HCT116 (cell line): ENCODE measurements around the gene DBF4. TPM values are rescaled to one million over a fixed set of nuclear protein-coding genes. Genes with fewer than 3 reads are reported as not detected.

Experiments used
- ATAC-seq: fragments of 200-7000 bp; cut with Tn5 transposase; 2 replicates; pipeline ENCODE4 v1.9.1; 2020; ENCODE audit warnings: mild to moderate bottlenecking, moderate library complexity
- BruUV-seq: library from RNA; stranded (reverse); fragments of 400-500 nt; replicated peaks from 2 replicates; lab custom pipeline; 2021; lab: Mats Ljungman, UMichigan
- CTCF ChIA-PET: fragments of 300-600 bp; sonication (Branson Sonifier 250); formaldehyde crosslinking; loops from one replicate; lab custom pipeline; 2021; ENCODE audit warnings: antibody characterized with exemption; lab: Charles Lee
- POLR2A ChIA-PET: fragments of 300-600, 350-600 bp; sonication (Branson Sonifier 250); formaldehyde crosslinking; loops from one replicate; lab custom pipeline; 2021; ENCODE audit warnings: antibody characterized with exemption; lab: Charles Lee
- RAD21 ChIA-PET, 2 experiments: fragments of 300-600 bp; sonication (Branson Sonifier 250); formaldehyde crosslinking; loops; one replicate each; lab custom pipeline; 2023; ENCODE audit warnings: low total read pairs in 2 of 2; ENCODE audit not compliant: uncharacterized antibody in 2 of 2, unreplicated experiment in 2 of 2, low non-redundant PET in 1 of 2; lab: Charles Lee
- DNase-seq: peaks from one replicate; pipeline ENCODE4 v3.0.0-alpha.2; 2010; ENCODE audit warnings: low read depth, low spot score
- H2AFZ ChIP-seq: fragments of 200-600 bp; shearing (Covaris generic), sonication (generic); 2 replicates; pipeline ENCODE4 v1.6.1; 2017; ENCODE audit warnings: low read depth, mixed run types, mixed read lengths, antibody characterized with exemption, low read length; ENCODE audit not compliant: poor library complexity, severe bottlenecking
- H3K27ac ChIP-seq: 2 replicates; pipeline ENCODE4 v1.5.1; 2012; ENCODE audit warnings: low read depth, low read length
- H3K27me3 ChIP-seq: fragments of 200-600 bp; sonication (generic); 2 replicates; pipeline ENCODE4 v1.6.1; 2016; ENCODE audit warnings: mixed run types, low read length, mixed read lengths; ENCODE audit not compliant: insufficient read depth
- H3K36me3 ChIP-seq, 2 experiments: fragments of 200-500 bp in 1 of 2; fragments of 200-600 bp in 1 of 2; sonication (Bioruptor generic) in 1 of 2; sonication (generic) in 1 of 2; 2 replicates each; pipeline versions ENCODE4 v1.5.1 to v1.6.1; 2014 to 2016; ENCODE audit warnings: low read length in 2 of 2, inconsistent platforms in 1 of 2, mixed read lengths in 1 of 2, mixed run types in 1 of 2; ENCODE audit not compliant: insufficient read depth in 2 of 2, control insufficient read depth in 1 of 2
- H3K4me1 ChIP-seq, 2 experiments: fragments of 200-600 bp in 1 of 2; sonication (generic) in 1 of 2; 2 replicates each; pipeline versions ENCODE4 v1.5.1 to v1.6.1; 2012 to 2017; ENCODE audit warnings: low read length in 2 of 2, inconsistent platforms in 1 of 2, mild to moderate bottlenecking in 1 of 2, mixed read lengths in 1 of 2, mixed run types in 1 of 2, moderate library complexity in 1 of 2; ENCODE audit not compliant: insufficient read depth in 2 of 2, control insufficient read depth in 1 of 2
- H3K4me2 ChIP-seq: fragments of 200-600 bp; sonication (generic); 2 replicates; pipeline ENCODE4 v1.6.1; 2017; ENCODE audit warnings: mixed run types, low read length, mixed read lengths
- H3K4me3 ChIP-seq, 2 experiments: fragments of 200-600 bp in 1 of 2; sonication (generic) in 1 of 2; replicated peaks in 1 of 2; 2 replicates each; pipeline ENCODE4 v1.5.1; 2011 to 2016; ENCODE audit warnings: low read length in 2 of 2, control low read depth in 1 of 2, low read depth in 1 of 2, mild to moderate bottlenecking in 1 of 2, mixed read lengths in 1 of 2, mixed run types in 1 of 2
- H3K79me2 ChIP-seq: fragments of 200-600 bp; sonication (generic); 2 replicates; pipeline ENCODE4 v1.6.1; 2017; ENCODE audit warnings: mild to moderate bottlenecking, mixed run types, low read length, moderate library complexity, mixed read lengths; ENCODE audit not compliant: insufficient read depth
- H3K9ac ChIP-seq: fragments of 200-600 bp; sonication (generic); 2 replicates; pipeline ENCODE4 v1.6.1; 2016; ENCODE audit warnings: low read length, mixed read lengths
- H3K9me2 ChIP-seq: fragments of 200-600 bp; sonication (generic), shearing (Covaris generic); 2 replicates; pipeline ENCODE4 v1.6.1; 2017; ENCODE audit warnings: mixed run types, mild to moderate bottlenecking, moderate library complexity; ENCODE audit not compliant: insufficient read depth
- H3K9me3 ChIP-seq, 2 experiments: fragments of 200-500 bp in 1 of 2; fragments of 200-600 bp in 1 of 2; sonication (Bioruptor generic) in 1 of 2; sonication (generic) in 1 of 2; 2 replicates each; pipeline ENCODE4 v1.6.1; 2014 to 2017; ENCODE audit warnings: low read length in 2 of 2, mixed read lengths in 2 of 2, inconsistent platforms in 1 of 2, low read depth in 1 of 2, mild to moderate bottlenecking in 1 of 2, mixed run types in 1 of 2, moderate library complexity in 1 of 2; ENCODE audit not compliant: control insufficient read depth in 1 of 2, insufficient read depth in 1 of 2
- H4K20me1 ChIP-seq: fragments of 200-600 bp; sonication (generic), shearing (Covaris generic); 2 replicates; pipeline ENCODE4 v1.6.1; 2017; ENCODE audit warnings: mixed run types, mild to moderate bottlenecking, moderate library complexity; ENCODE audit not compliant: insufficient read depth
- CBX3 ChIP-seq: IDR thresholded peaks from 2 replicates; pipeline ENCODE4 v1.6.1; 2012; ENCODE audit warnings: low read depth
- CEBPB ChIP-seq: IDR thresholded peaks from 2 replicates; pipeline ENCODE4 v1.6.1; 2012; ENCODE audit warnings: low read depth
- CTCF ChIP-seq, 3 experiments: fragments of 200-600 bp in 1 of 3; sonication (generic) in 1 of 3; IDR thresholded peaks in 2 of 3; conservative IDR thresholded peaks in 1 of 3; 2 replicates each; pipeline ENCODE4 v1.5.1; 2012 to 2017; ENCODE audit warnings: low read depth in 2 of 3, low read length in 2 of 3, antibody characterized with exemption in 1 of 3, borderline replicate concordance in 1 of 3, control low read depth in 1 of 3, mild to moderate bottlenecking in 1 of 3, mixed read lengths in 1 of 3, mixed run types in 1 of 3, moderate library complexity in 1 of 3; ENCODE audit not compliant: insufficient read depth in 1 of 3
- ELF1 ChIP-seq: IDR thresholded peaks from 2 replicates; pipeline ENCODE4 v1.6.1; 2012; ENCODE audit warnings: low read depth, borderline replicate concordance
- EZH2 ChIP-seq: fragments of 200-600 bp; sonication (generic); IDR thresholded peaks from 2 replicates; pipeline ENCODE4 v1.6.1; 2017; ENCODE audit warnings: antibody characterized with exemption, mixed run types
- EZH2phosphoT487 ChIP-seq: fragments of 200-600 bp; IDR thresholded peaks from 2 replicates; pipeline ENCODE4 v1.6.1; 2018; ENCODE audit warnings: antibody characterized with exemption, borderline replicate concordance
- FOSL1 ChIP-seq: IDR thresholded peaks from 2 replicates; pipeline ENCODE4 v1.6.1; 2012; ENCODE audit warnings: low read depth
- POLR2A ChIP-seq: IDR thresholded peaks from 2 replicates; pipeline ENCODE4 v1.7.0; 2011; ENCODE audit warnings: borderline replicate concordance; ENCODE audit not compliant: insufficient read depth, insufficient read length; ENCODE audit errors: extremely low read depth
- POLR2AphosphoS5 ChIP-seq: IDR thresholded peaks from 2 replicates; pipeline ENCODE4 v1.6.1; 2011; ENCODE audit warnings: mild to moderate bottlenecking, low read depth, low read length, moderate library complexity
- RAD21 ChIP-seq: IDR thresholded peaks from 2 replicates; pipeline ENCODE4 v1.6.1; 2012; ENCODE audit warnings: low read depth, mild to moderate bottlenecking
- SP1 ChIP-seq: IDR thresholded peaks from 2 replicates; pipeline ENCODE4 v1.6.1; 2012; ENCODE audit warnings: low read depth
- TCF7L2 ChIP-seq: IDR thresholded peaks from 2 replicates; pipeline ENCODE4 v1.7.0; 2011; ENCODE audit warnings: borderline replicate concordance, inconsistent platforms; ENCODE audit not compliant: insufficient read depth, insufficient read length; ENCODE audit errors: extremely low read depth
- ZFX ChIP-seq: fragments of 450-650 bp; IDR thresholded peaks from 2 replicates; pipeline ENCODE4 v1.6.1; 2017
- ZNF274 ChIP-seq: fragments of 200-500 bp; sonication (Bioruptor generic); IDR thresholded peaks from 2 replicates; pipeline ENCODE4 v1.6.1; 2014; ENCODE audit warnings: mild to moderate bottlenecking, low read depth, low read length, inconsistent platforms
- intact Hi-C: fragments of 100-400 bp; cut with micrococcal nuclease; formaldehyde crosslinking; loops from 2 replicates; pipeline ENCODE4 v1.10.0; 2022
- total RNA-seq: library from RNA; stranded (reverse); gene quantifications from one replicate; pipeline ENCODE4 v1.2.1, GENCODE V29; 2021; ENCODE audit not compliant: unreplicated experiment

Gene DBF4
- total RNA-seq, 1 experiment from 2014 or later, result 62.2 TPM

- TF ChIP-seq ELF1 (no peak), TCF7L2 (no peak), SP1 (no peak), POLR2AphosphoS5 (no peak), EZH2phosphoT487 (no peak), CBX3 (no peak), CTCF (IDR thresholded peaks at IDR 0.05 in 2 of 3, conservative IDR thresholded peaks at IDR 0.05 in 1 of 3; ENCODE audit: borderline replicate concordance in 1 of 3, insufficient read depth in 1 of 3, low read depth in 2 of 3, low read length in 2 of 3) (no peak), FOSL1 (no peak), CEBPB (no peak), RAD21 (no peak), ZFX (no peak), EZH2 (no peak), POLR2A (no peak), ZNF274 (no peak)
- Histone ChIP-seq H3K27ac (no peak overlapping the region), H3K36me3 (peaks cover 13 to 46% of the 10 kb centered on the region in 2 experiments), H3K4me2 (no peak overlapping the region), H3K9me3 (no peaks in the 10 kb centered on the region), H3K9me2 (no peaks in the 10 kb centered on the region), H2AFZ (no peak overlapping the region), H3K79me2 (peaks cover 80% of the 10 kb centered on the region), H4K20me1 (no peaks in the 10 kb centered on the region), H3K27me3 (no peaks in the 10 kb centered on the region), H3K4me1 (no peaks in the 10 kb centered on the region), H3K9ac (no peak overlapping the region), H3K4me3 (no peak overlapping the region)
- ChIA-PET RAD21 (no interaction called here), CTCF (no interaction called here), POLR2A (no interaction called here)
- no peak for ATAC-seq
- intact Hi-C loops, result no loop called here
- no peak for DNase-seq
- BruUV-seq, result no TSS peak
Measured at GRCh38 chr7:87895363-87895762, 19.1 kb downstream of the DBF4 start.
